B cell (primary cell): ENCODE measurements around the gene PLPPR3. TPM values are rescaled to one million over a fixed set of nuclear protein-coding genes. Genes with fewer than 3 reads are reported as not detected.

ENCODE experiments used
- ATAC-seq: fragments of 200-7000 bp; cut with Tn5 transposase; one replicate; pipeline ENCODE4 v1.10.0; 2021; ENCODE audit warnings: low read depth, mild to moderate bottlenecking, moderate number of reproducible peaks, moderate library complexity
- CTCF ChIA-PET: fragments of 350-600 bp; sonication (Branson Sonifier 250); formaldehyde crosslinking; loops from one replicate; lab custom pipeline; 2021; ENCODE audit warnings: antibody characterized with exemption, inconsistent platforms; lab: Charles Lee
- POLR2A ChIA-PET: fragments of 350-600 bp; sonication (Branson Sonifier 250); formaldehyde crosslinking; loops from one replicate; lab custom pipeline; 2021; ENCODE audit warnings: antibody characterized with exemption; lab: Charles Lee
- DNase-seq: peaks from one replicate; pipeline ENCODE4 v3.0.0; 2013
- H2AFZ ChIP-seq: 2 replicates; pipeline ENCODE4 v1.6.1; 2012; ENCODE audit warnings: mild to moderate bottlenecking, low read depth, low read length; ENCODE audit not compliant: insufficient read depth, poor library complexity, severe bottlenecking
- H3K27ac ChIP-seq, 2 donors: 1 replicate in 1 of 2; 2 replicates in 1 of 2; pipeline ENCODE4 v1.5.1; 2012 to 2013; ENCODE audit warnings: low read length in 2 of 2, mild to moderate bottlenecking in 2 of 2, moderate library complexity in 1 of 2
- H3K27me3 ChIP-seq, 4 experiments: fragments of 200-600 bp in 1 of 4; sonication (generic) in 1 of 4; replicated peaks in 1 of 4; 1 replicate in 2 of 4; 2 replicates in 2 of 4; pipeline versions ENCODE4 v1.6.1 to v1.7.0; 2013 to 2016; ENCODE audit warnings: low read length in 3 of 4, mild to moderate bottlenecking in 2 of 4, mixed read lengths in 1 of 4, moderate library complexity in 1 of 4; ENCODE audit not compliant: insufficient read depth in 4 of 4, control insufficient read depth in 3 of 4; ENCODE audit errors: control extremely low read depth in 1 of 4
- H3K36me3 ChIP-seq, 2 experiments: replicated peaks in 1 of 2; 1 replicate in 1 of 2; 2 replicates in 1 of 2; pipeline versions ENCODE4 v1.6.1 to v1.7.1; 2013; ENCODE audit warnings: low read length in 1 of 2; ENCODE audit not compliant: insufficient read depth in 2 of 2, control insufficient read depth in 1 of 2; ENCODE audit errors: control extremely low read depth in 1 of 2, extremely low read depth in 1 of 2
- H3K4me1 ChIP-seq, 2 donors: fragments of 200-600 bp in 1 of 2; sonication (generic) in 1 of 2; 1 replicate in 1 of 2; 2 replicates in 1 of 2; pipeline versions ENCODE4 v1.5.1 to v1.6.1; 2013 to 2017; ENCODE audit warnings: low read length in 2 of 2; ENCODE audit not compliant: control insufficient read depth in 2 of 2, insufficient read depth in 2 of 2
- H3K4me2 ChIP-seq: replicated peaks from 2 replicates; pipeline ENCODE3; 2012; ENCODE audit warnings: mild to moderate bottlenecking, low read depth, low read length; ENCODE audit not compliant: poor library complexity, severe bottlenecking
- H3K4me3 ChIP-seq, 5 experiments: fragments of 200-600 bp in 1 of 5; sonication (generic) in 1 of 5; 1 replicate in 3 of 5; 2 replicates in 2 of 5; pipeline versions ENCODE4 v1.5.1 to v1.7.0; 2011 to 2016; ENCODE audit warnings: low read length in 4 of 5, mild to moderate bottlenecking in 4 of 5, low read depth in 2 of 5, control low read depth in 1 of 5, moderate library complexity in 1 of 5; ENCODE audit not compliant: insufficient read depth in 1 of 5; ENCODE audit errors: control extremely low read depth in 1 of 5, extremely low read depth in 1 of 5
- H3K79me2 ChIP-seq: fragments of 200-600 bp; sonication (generic); one replicate; pipeline ENCODE4 v1.6.0; 2016; ENCODE audit warnings: low read length; ENCODE audit not compliant: control insufficient read depth, insufficient read depth
- H3K9ac ChIP-seq: fragments of 200-600 bp; sonication (generic); 2 replicates; pipeline ENCODE4 v1.6.1; 2017; ENCODE audit warnings: mild to moderate bottlenecking, low read length, moderate library complexity
- H3K9me3 ChIP-seq, 3 donors: one replicate each; pipeline versions ENCODE4 v1.6.1 to v1.7.1; 2013; ENCODE audit warnings: low read length in 2 of 3; ENCODE audit not compliant: control insufficient read depth in 2 of 3, insufficient read depth in 1 of 3; ENCODE audit errors: control extremely low read depth in 1 of 3
- H4K20me1 ChIP-seq: 2 replicates; pipeline ENCODE4 v1.6.0; 2012; ENCODE audit warnings: mild to moderate bottlenecking, low read length; ENCODE audit not compliant: insufficient read depth, control insufficient read depth, poor library complexity, severe bottlenecking
- H3K27ac Mint-ChIP-seq: one replicate; pipeline ENCODE4 v1.8.0; 2021; ENCODE audit warnings: mixed read lengths
- H3K27me3 Mint-ChIP-seq: one replicate; pipeline ENCODE4 v1.8.0; 2021; ENCODE audit warnings: mixed read lengths
- H3K4me1 Mint-ChIP-seq: one replicate; pipeline ENCODE4 v1.8.0; 2021; ENCODE audit warnings: mixed read lengths
- H3K4me3 Mint-ChIP-seq: one replicate; pipeline ENCODE4 v1.8.0; 2021; ENCODE audit warnings: mixed read lengths
- H3K9me3 Mint-ChIP-seq: one replicate; pipeline ENCODE4 v1.8.0; 2022; ENCODE audit warnings: mixed read lengths; ENCODE audit not compliant: insufficient read depth
- CTCF ChIP-seq: fragments of 200-600 bp; IDR thresholded peaks from one replicate; pipeline ENCODE4 v1.8.0; 2022; ENCODE audit warnings: antibody characterized with exemption, mild to moderate bottlenecking
- EZH2 ChIP-seq: IDR thresholded peaks from 2 replicates; pipeline ENCODE4 v1.6.1; 2012; ENCODE audit warnings: borderline replicate concordance, low read depth, mild to moderate bottlenecking, moderate library complexity, low read length; ENCODE audit not compliant: insufficient read depth, poor library complexity, severe bottlenecking
- WGBS: methylation state at CpG from one replicate; pipeline ENCODE4 v1.1.5; 2013; ENCODE audit warnings: missing lambda C conversion rate; ENCODE audit not compliant: insufficient coverage; 5-methylcytosine and 5-hydroxymethylcytosine counted together
- intact Hi-C: fragments of 100-400 bp; cut with micrococcal nuclease; formaldehyde crosslinking; loops from one replicate; pipeline ENCODE4 v1.10.0; 2022
- polyA plus RNA-seq: library from polyadenylated mRNA; depleted of rRNA; stranded (reverse); fragments of >200 nt; gene quantifications from 2 replicates; pipeline ENCODE4 v1.2.3, GENCODE V29; 2012
- total RNA-seq, 2 donors: library from RNA; stranded (reverse); fragments of 120-200 nt in 1 of 2; gene quantifications; 1 replicate in 1 of 2; 2 replicates in 1 of 2; pipeline versions ENCODE4 v1.2.3 to v1.2.4, GENCODE V29; 2013 to 2022

PLPPR3 gene
- total and polyA plus RNA-seq, 2 donors (not counting 1 experiment from before 2014, with no cell fraction given), result not detected

DNA sequence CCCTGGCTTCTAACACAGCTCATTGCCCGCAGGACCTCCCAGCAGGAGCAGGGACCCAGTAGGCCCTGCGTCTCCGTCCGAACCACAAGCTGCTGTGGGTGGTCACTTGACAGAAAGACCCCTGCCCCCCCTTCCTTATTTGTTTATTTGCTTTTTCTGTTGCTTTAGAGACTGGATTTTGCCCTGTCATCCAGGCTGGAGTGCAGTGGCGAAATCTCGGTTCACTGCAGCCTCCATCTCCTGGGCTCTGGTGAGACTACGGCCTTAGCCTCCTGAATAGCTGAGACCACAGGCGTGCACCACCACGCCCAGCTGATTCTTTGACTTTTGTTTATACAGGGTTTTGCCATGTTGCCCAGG lies 32.1 kb downstream of the PLPPR3 start:
- no peak for TF ChIP-seq EZH2
- no peak for TF ChIP-seq CTCF
- 92% methylated on average over 9 of the region's 9 CpGs for WGBS
- no peak for DNase-seq

GRCh38 chr19:788983-789700 lies 32.6 kb downstream of the PLPPR3 start:
- peaks cover 4% of the 10 kb centered on the region for H3K27me3 Mint-ChIP-seq
- POLR2A ChIA-PET, result no interaction called here
- DNase-seq (no peak), ATAC-seq (no peak)
- Histone ChIP-seq H3K9me3 (no peaks in the 10 kb centered on the region), H3K4me2 (no peak overlapping the region), H3K4me3 (no peak overlapping the region), H3K27ac (no peak overlapping the region), H3K4me1 (no peaks in the 10 kb centered on the region), H3K9ac (no peak overlapping the region), H3K27me3 (no peaks in the 10 kb centered on the region), H3K36me3 (no peaks in the 10 kb centered on the region), H3K79me2 (no peaks in the 10 kb centered on the region), H2AFZ (no peak overlapping the region), H4K20me1 (no peaks in the 10 kb centered on the region)
- no peak overlapping the region for H3K4me3 Mint-ChIP-seq
- intact Hi-C loops, result no loop called here
- no peaks in the 10 kb centered on the region for H3K4me1 Mint-ChIP-seq
- TF ChIP-seq EZH2 (no peak), CTCF (no peak)
- 59% methylated on average over 33 of the region's 33 CpGs for WGBS
- H3K27ac Mint-ChIP-seq, result no peak overlapping the region
- no peaks in the 10 kb centered on the region for H3K9me3 Mint-ChIP-seq
- CTCF ChIA-PET, result no interaction called here

More for the DNA sequence above, 32.1 kb downstream of the PLPPR3 start:
- H3K27me3 Mint-ChIP-seq, result peaks cover 4% of the 10 kb centered on the region
- Histone ChIP-seq H3K27ac (no peak overlapping the region), H3K27me3 (no peaks in the 10 kb centered on the region), H3K36me3 (no peaks in the 10 kb centered on the region), H3K4me1 (no peaks in the 10 kb centered on the region), H3K79me2 (no peaks in the 10 kb centered on the region), H3K9me3 (no peaks in the 10 kb centered on the region), H3K9ac (no peak overlapping the region), H2AFZ (no peak overlapping the region), H3K4me2 (no peak overlapping the region), H4K20me1 (no peaks in the 10 kb centered on the region), H3K4me3 (no peak overlapping the region)
- ATAC-seq, result no peak
- H3K4me3 Mint-ChIP-seq, result no peak overlapping the region
- no peaks in the 10 kb centered on the region for H3K9me3 Mint-ChIP-seq
- POLR2A ChIA-PET, result no interaction called here
- H3K4me1 Mint-ChIP-seq, result no peaks in the 10 kb centered on the region
- intact Hi-C loops, result no loop called here
- H3K27ac Mint-ChIP-seq, result no peak overlapping the region
- CTCF ChIA-PET, result no interaction called here
